Measurements from ENCODE around the gene ZNF559.
"Not testable (repeated sequence)": the region's sequence is repeated elsewhere in the genome, so short reads cannot be mapped to it uniquely, and the experiment has no call there.

The ZNF559 gene

GRCh38 chr19:9323919-9324583, at the start of gene ZNF559:
Gene ZNF559, plus strand, starts transcription at chr19:9324179. Its CDS starts 14,371 bp downstream, at chr19:9338550.
- Histone ChIP-seq H3K27ac (peak within 1 kb of the TSS; percentile 84), H3K9me3 (peaks cover 58% of the 10 kb centered on the region)

GRCh38 chr19:9283485-9283884, 40.5 kb upstream of the ZNF559 start:
- peaks cover 44% of the 10 kb centered on the region for H3K9me3 ChIP-seq
- not testable (repeated sequence) for H3K9ac ChIP-seq, H3K4me2 ChIP-seq, H3K27ac ChIP-seq, H3K4me1 ChIP-seq, H3K4me3 ChIP-seq, H3K36me3 ChIP-seq, H4K20me1 ChIP-seq, H3K27me3 ChIP-seq

More at GRCh38 chr19:9323919-9324583, at the start of gene ZNF559:
- H4K20me1 ChIP-seq = no peaks in the 10 kb centered on the region
- H3K36me3 ChIP-seq = peaks cover 36% of the 10 kb centered on the region
- peak within 1 kb of the TSS; percentile 81 for H3K4me3 ChIP-seq
- H3K9ac ChIP-seq = peak within 1 kb of the TSS; percentile 85
- no peaks in the 10 kb centered on the region for H3K27me3 ChIP-seq
- no peak for TF ChIP-seq Cebpa-rat (IDR thresholded peaks at IDR 0.05)
- peak within 1 kb of the TSS; percentile 86 for H3K4me2 ChIP-seq
- peaks cover 15% of the 10 kb centered on the region for H3K4me1 ChIP-seq

- H3K27ac ChIP-seq = no peak overlapping the region
- no peak for TF ChIP-seq Cebpa-rat (IDR thresholded peaks at IDR 0.05)
- H3K36me3 ChIP-seq = peaks cover 35% of the 10 kb centered on the region
- H3K27me3 ChIP-seq = no peaks in the 10 kb centered on the region
- H3K9me3 ChIP-seq = peaks cover 77% of the 10 kb centered on the region
- peaks cover 8% of the 10 kb centered on the region for H3K4me1 ChIP-seq
- H3K4me3 ChIP-seq = no peak overlapping the region
- no peak overlapping the region for H3K4me2 ChIP-seq
- H4K20me1 ChIP-seq = no peaks in the 10 kb centered on the region
- no peak overlapping the region for H3K9ac ChIP-seq
Measured at GRCh38 chr19:9289231-9289884, 34.6 kb upstream of the ZNF559 start.

- Histone ChIP-seq H3K4me1 (no peaks in the 10 kb centered on the region), H3K27me3 (no peaks in the 10 kb centered on the region), H3K9ac (no peak overlapping the region), H3K36me3 (peaks cover 82% of the 10 kb centered on the region), H3K9me3 (peaks cover 87% of the 10 kb centered on the region), H3K27ac (no peak overlapping the region), H4K20me1 (no peaks in the 10 kb centered on the region), H3K4me2 (no peak overlapping the region), H3K4me3 (peak overlapping the region; percentile 25; the same call in 1 of the 2 replicates)
- no peak for TF ChIP-seq Cebpa-rat (IDR thresholded peaks at IDR 0.05)
Measured at GRCh38 chr19:9295411-9295849, 28.5 kb upstream of the ZNF559 start.

GRCh38 chr19:9296336-9296735, 27.6 kb upstream of the ZNF559 start:
- Histone ChIP-seq H3K9ac (no peak overlapping the region), H3K4me3 (peak overlapping the region; percentile 18; the same call in 1 of the 2 replicates), H3K27ac (no peak overlapping the region), H3K4me1 (no peaks in the 10 kb centered on the region), H3K36me3 (peaks cover 91% of the 10 kb centered on the region), H4K20me1 (no peaks in the 10 kb centered on the region), H3K4me2 (no peak overlapping the region), H3K9me3 (peaks cover 96% of the 10 kb centered on the region), H3K27me3 (no peaks in the 10 kb centered on the region)
- TF ChIP-seq Cebpa-rat (IDR thresholded peaks at IDR 0.05) = no peak

GRCh38 chr19:9306443-9306842, 17.5 kb upstream of the ZNF559 start:
- no peak overlapping the region for H3K4me2 ChIP-seq
- TF ChIP-seq Cebpa-rat (IDR thresholded peaks at IDR 0.05) = no peak

GRCh38 chr19:9308091-9308770, 15.7 kb upstream of the ZNF559 start:
- no peaks in the 10 kb centered on the region for H3K9me3 ChIP-seq
- peak overlapping the region; percentile 97 for H3K4me3 ChIP-seq
- H3K27me3 ChIP-seq = no peaks in the 10 kb centered on the region
- no peaks in the 10 kb centered on the region for H4K20me1 ChIP-seq
- H3K4me2 ChIP-seq = peak overlapping the region; percentile 84
- H3K36me3 ChIP-seq = peaks cover 27% of the 10 kb centered on the region
- no peak for TF ChIP-seq Cebpa-rat (IDR thresholded peaks at IDR 0.05)
- no peak overlapping the region for H3K27ac ChIP-seq
- peak overlapping the region; percentile 92 for H3K9ac ChIP-seq
- H3K4me1 ChIP-seq = peaks cover 23% of the 10 kb centered on the region

More at GRCh38 chr19:9306443-9306842, 17.5 kb upstream of the ZNF559 start:
- H3K4me3 ChIP-seq = no peak overlapping the region
- H3K36me3 ChIP-seq = peaks cover 45% of the 10 kb centered on the region
- H3K27me3 ChIP-seq = no peaks in the 10 kb centered on the region
- peaks cover 7% of the 10 kb centered on the region for H3K9me3 ChIP-seq
- no peak overlapping the region for H3K9ac ChIP-seq
- H3K27ac ChIP-seq = no peak overlapping the region
- H3K4me1 ChIP-seq = peaks cover 23% of the 10 kb centered on the region
- H4K20me1 ChIP-seq = no peaks in the 10 kb centered on the region

- Histone ChIP-seq H3K36me3 (peaks cover 16% of the 10 kb centered on the region), H4K20me1 (no peaks in the 10 kb centered on the region), H3K4me3 (peak within 1 kb of the TSS; percentile 97), H3K4me2 (peak within 1 kb of the TSS; percentile 84), H3K9ac (peak within 1 kb of the TSS; percentile 92), H3K27ac (peak within 1 kb of the TSS; percentile 79), H3K27me3 (no peaks in the 10 kb centered on the region), H3K4me1 (peaks cover 23% of the 10 kb centered on the region), H3K9me3 (peaks cover 5% of the 10 kb centered on the region)
- no peak for TF ChIP-seq Cebpa-rat (IDR thresholded peaks at IDR 0.05)
Measured at GRCh38 chr19:9309139-9309973, 14.6 kb upstream of the ZNF559 start, which contains the start of gene ZNF699. Gene ZNF699, minus strand, starts transcription at chr19:9309838. Its CDS starts 4,719 bp downstream, at chr19:9305119.

- Histone ChIP-seq H3K4me2 (peak overlapping the region; percentile 24; the same call in 1 of the 2 replicates), H3K4me3 (peak overlapping the region; percentile 97), H3K36me3 (peaks cover 9% of the 10 kb centered on the region), H3K9me3 (peaks cover 12% of the 10 kb centered on the region), H3K27ac (peak overlapping the region; percentile 79), H3K27me3 (no peaks in the 10 kb centered on the region), H3K4me1 (peaks cover 23% of the 10 kb centered on the region), H4K20me1 (no peaks in the 10 kb centered on the region), H3K9ac (peak overlapping the region; percentile 92)
- no peak for TF ChIP-seq Cebpa-rat (IDR thresholded peaks at IDR 0.05)
Measured at GRCh38 chr19:9309974-9310446, 14.0 kb upstream of the ZNF559 start.
